ENCODE measurements around the gene ST6GALNAC3. TPM values are rescaled to one million over a fixed set of nuclear protein-coding genes. Genes with fewer than 3 reads are reported as not detected.
A peak's percentile ranks its signal among the peaks of the same experiment; 100 is the strongest.

Gene ST6GALNAC3
- total and polyA plus RNA-seq, 2 donors from 2014 or later: 8.8 to 15.8 TPM

- no peak for DNase-seq
- Histone ChIP-seq H3K36me3 (ENCODE audit: control insufficient read depth in 2 of 3, insufficient read depth in 3 of 3, low read length in 3 of 3) (no peaks in the 10 kb centered on the region), H3K27ac (ENCODE audit: low read depth in 2 of 2, low read length in 2 of 2) (no peak overlapping the region), H3K9me3 (ENCODE audit: control insufficient read depth in 2 of 3, insufficient read depth in 1 of 3, low read length in 3 of 3) (no peaks in the 10 kb centered on the region), H3K4me3 (ENCODE audit: low read length in 3 of 3) (no peak overlapping the region), H3K27me3 (ENCODE audit: control insufficient read depth, insufficient read depth, low read length) (no peaks in the 10 kb centered on the region), H3K9ac (ENCODE audit: low read length in 3 of 3) (no peak overlapping the region), H3K4me1 (ENCODE audit: control insufficient read depth in 2 of 3, insufficient read depth in 2 of 3, low read depth in 1 of 3, low read length in 3 of 3) (no peaks in the 10 kb centered on the region)
- no peak for FAIRE-seq
- intact Hi-C loops (cut with DNase I): no loop called here
- no peak for TF ChIP-seq CTCF (IDR thresholded peaks at IDR 0.05; ENCODE audit: borderline replicate concordance, extremely low read depth, insufficient read depth)
Measured at GRCh38 chr1:76129731-76130130, 55.2 kb downstream of the ST6GALNAC3 start.

- intact Hi-C loops (cut with DNase I): no loop called here
Measured at GRCh38 chr1:76130992-76131391, 56.4 kb downstream of the ST6GALNAC3 start.

GRCh38 chr1:76133977-76134376 lies 59.4 kb downstream of the ST6GALNAC3 start:
- Histone ChIP-seq H3K4me1 (ENCODE audit: control insufficient read depth in 2 of 3, insufficient read depth in 2 of 3, low read depth in 1 of 3, low read length in 3 of 3) (no peaks in the 10 kb centered on the region), H3K4me3 (ENCODE audit: low read length in 3 of 3) (no peak overlapping the region), H3K9me3 (ENCODE audit: control insufficient read depth in 2 of 3, insufficient read depth in 1 of 3, low read length in 3 of 3) (no peaks in the 10 kb centered on the region), H3K27ac (ENCODE audit: low read depth in 2 of 2, low read length in 2 of 2) (no peak overlapping the region), H3K27me3 (ENCODE audit: control insufficient read depth, insufficient read depth, low read length) (no peaks in the 10 kb centered on the region), H3K9ac (ENCODE audit: low read length in 3 of 3) (no peak overlapping the region), H3K36me3 (ENCODE audit: control insufficient read depth in 2 of 3, insufficient read depth in 3 of 3, low read length in 3 of 3) (no peaks in the 10 kb centered on the region)
- no peak for DNase-seq
- FAIRE-seq: no peak
- TF ChIP-seq CTCF (IDR thresholded peaks at IDR 0.05; ENCODE audit: borderline replicate concordance, extremely low read depth, insufficient read depth): no peak
- intact Hi-C loops (cut with DNase I): no loop called here

More at GRCh38 chr1:76130992-76131391, 56.4 kb downstream of the ST6GALNAC3 start:
- Histone ChIP-seq H3K9ac (ENCODE audit: low read length in 3 of 3) (no peak overlapping the region), H3K36me3 (ENCODE audit: control insufficient read depth in 2 of 3, insufficient read depth in 3 of 3, low read length in 3 of 3) (no peaks in the 10 kb centered on the region), H3K27me3 (ENCODE audit: control insufficient read depth, insufficient read depth, low read length) (no peaks in the 10 kb centered on the region), H3K4me3 (ENCODE audit: low read length in 3 of 3) (no peak overlapping the region), H3K9me3 (ENCODE audit: control insufficient read depth in 2 of 3, insufficient read depth in 1 of 3, low read length in 3 of 3) (no peaks in the 10 kb centered on the region), H3K4me1 (ENCODE audit: control insufficient read depth in 2 of 3, insufficient read depth in 2 of 3, low read depth in 1 of 3, low read length in 3 of 3) (no peaks in the 10 kb centered on the region), H3K27ac (ENCODE audit: low read depth in 2 of 2, low read length in 2 of 2) (no peak overlapping the region)
- no peak for TF ChIP-seq CTCF (IDR thresholded peaks at IDR 0.05; ENCODE audit: borderline replicate concordance, extremely low read depth, insufficient read depth)
- FAIRE-seq (no peak), DNase-seq (no peak)

- no peak overlapping the region for H3K27ac ChIP-seq (ENCODE audit: low read depth in 2 of 2, low read length in 2 of 2)
- DNase-seq (peak in 1 of 5 donors; percentile 35), FAIRE-seq (no peak)
- TF ChIP-seq CTCF (IDR thresholded peaks at IDR 0.05; ENCODE audit: borderline replicate concordance, extremely low read depth, insufficient read depth): no peak
- intact Hi-C loops (cut with DNase I): no loop called here
- no peak overlapping the region for H3K9ac ChIP-seq (ENCODE audit: low read length in 3 of 3)
- no peaks in the 10 kb centered on the region for H3K36me3 ChIP-seq (ENCODE audit: control insufficient read depth in 2 of 3, insufficient read depth in 3 of 3, low read length in 3 of 3)
- no peaks in the 10 kb centered on the region for H3K4me1 ChIP-seq (ENCODE audit: control insufficient read depth in 2 of 3, insufficient read depth in 2 of 3, low read depth in 1 of 3, low read length in 3 of 3)
- H3K27me3 ChIP-seq (ENCODE audit: control insufficient read depth, insufficient read depth, low read length): no peaks in the 10 kb centered on the region
- no peaks in the 10 kb centered on the region for H3K9me3 ChIP-seq (ENCODE audit: control insufficient read depth in 2 of 3, insufficient read depth in 1 of 3, low read length in 3 of 3)
- H3K4me3 ChIP-seq (ENCODE audit: low read length in 3 of 3): no peak overlapping the region
Measured at GRCh38 chr1:76135835-76136234, 61.3 kb downstream of the ST6GALNAC3 start.

Measured in kidney (tissue), 14 donors.